ENCODE data around the gene RYR1.

DNA sequence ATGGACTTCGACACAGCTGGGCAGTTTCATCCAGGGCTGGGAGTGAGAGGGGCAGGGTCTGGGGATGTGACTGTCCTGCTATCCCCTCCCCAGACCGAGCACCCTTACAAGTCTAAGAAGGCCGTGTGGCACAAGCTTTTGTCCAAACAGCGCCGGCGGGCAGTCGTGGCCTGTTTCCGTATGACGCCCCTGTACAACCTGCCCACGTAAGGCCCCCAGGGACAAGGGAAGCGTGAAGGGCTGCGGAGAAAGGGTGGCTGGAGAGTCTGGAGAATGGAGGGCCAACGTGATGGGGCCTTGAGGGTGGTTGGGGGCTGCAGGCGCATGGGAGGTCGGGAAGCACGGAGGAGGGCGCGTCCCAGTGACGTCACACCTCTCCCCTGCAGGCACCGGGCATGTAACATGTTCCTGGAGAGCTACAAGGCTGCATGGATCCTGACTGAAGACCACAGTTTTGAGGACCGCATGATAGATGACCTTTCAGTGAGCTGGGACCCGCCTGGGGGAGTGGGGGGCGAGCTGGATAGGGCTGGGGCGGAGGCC is 94.8 kb downstream of the RYR1 start:
- TF ChIP-seq POLR2AphosphoS5 (IDR thresholded peaks at IDR 0.05) (no peak), CTCF (IDR thresholded peaks at IDR 0.05) (no peak), POLR2A (IDR thresholded peaks at IDR 0.05) (no peak)
